Mesenteric fat pad (tissue), 1 donor: ENCODE results near the gene BRPF1. TPM values are rescaled to one million over a fixed set of nuclear protein-coding genes. Genes with fewer than 3 reads are reported as not detected.
"Not testable (repeated sequence)": the region's sequence is repeated elsewhere in the genome, so short reads cannot be mapped to it uniquely, and the experiment has no call there.

Experiments used
- DNase-seq: peaks from one replicate; pipeline ENCODE4 v3.0.0-alpha.2; 2020; ENCODE audit warnings: low spot score
- total RNA-seq: library from RNA; stranded (reverse); fragmentation: NEBNext Ultra II Directional; extraction: Animal tissue kit (Norgen Biotek cat#: 25700); gene quantifications from one replicate; pipeline ENCODE4 v1.2.1, GENCODE V29; 2021
- donor health status: DM: yes; HTN: yes; CAD: no.

Gene BRPF1
- total RNA-seq, 1 donor from 2014 or later: 18.7 TPM

GRCh38 chr3:9769012-9769411, 37.5 kb downstream of the BRPF1 start:
- no peak for DNase-seq

- DNase-seq: peak; percentile 93
Observed at GRCh38 chr3:9769426-9770275, 38.1 kb downstream of the BRPF1 start, which contains the start of gene CAMK1. Gene CAMK1 (minus strand): TSS chr3:9769947. CDS start chr3:9767749, 2,198 bp downstream.

- peak; percentile 95 for DNase-seq
Observed at GRCh38 chr3:9770276-9770812, 38.8 kb downstream of the BRPF1 start.

- DNase-seq: not testable (repeated sequence)
Observed at GRCh38 chr3:9771007-9771406, 39.5 kb downstream of the BRPF1 start.

- DNase-seq: no peak
Observed at GRCh38 chr3:9776896-9777693, 45.6 kb downstream of the BRPF1 start.

DNA sequence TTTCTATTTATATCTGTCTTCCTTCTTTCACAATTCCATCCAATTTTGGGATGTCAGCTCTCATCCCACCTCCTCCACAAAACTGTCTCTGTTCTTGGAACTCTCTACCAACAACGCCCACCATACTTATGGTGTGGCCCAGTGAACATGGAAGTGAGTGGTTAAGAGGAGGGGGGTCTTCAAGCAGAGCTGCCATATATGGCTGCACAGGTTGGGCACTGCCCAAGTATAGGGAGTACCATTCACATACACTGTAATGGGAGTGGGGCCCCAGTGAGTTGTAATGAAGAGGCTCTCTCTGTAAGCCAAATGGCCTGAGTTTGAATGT, 46.1 kb downstream of the BRPF1 start:
- DNase-seq: no peak

DNA sequence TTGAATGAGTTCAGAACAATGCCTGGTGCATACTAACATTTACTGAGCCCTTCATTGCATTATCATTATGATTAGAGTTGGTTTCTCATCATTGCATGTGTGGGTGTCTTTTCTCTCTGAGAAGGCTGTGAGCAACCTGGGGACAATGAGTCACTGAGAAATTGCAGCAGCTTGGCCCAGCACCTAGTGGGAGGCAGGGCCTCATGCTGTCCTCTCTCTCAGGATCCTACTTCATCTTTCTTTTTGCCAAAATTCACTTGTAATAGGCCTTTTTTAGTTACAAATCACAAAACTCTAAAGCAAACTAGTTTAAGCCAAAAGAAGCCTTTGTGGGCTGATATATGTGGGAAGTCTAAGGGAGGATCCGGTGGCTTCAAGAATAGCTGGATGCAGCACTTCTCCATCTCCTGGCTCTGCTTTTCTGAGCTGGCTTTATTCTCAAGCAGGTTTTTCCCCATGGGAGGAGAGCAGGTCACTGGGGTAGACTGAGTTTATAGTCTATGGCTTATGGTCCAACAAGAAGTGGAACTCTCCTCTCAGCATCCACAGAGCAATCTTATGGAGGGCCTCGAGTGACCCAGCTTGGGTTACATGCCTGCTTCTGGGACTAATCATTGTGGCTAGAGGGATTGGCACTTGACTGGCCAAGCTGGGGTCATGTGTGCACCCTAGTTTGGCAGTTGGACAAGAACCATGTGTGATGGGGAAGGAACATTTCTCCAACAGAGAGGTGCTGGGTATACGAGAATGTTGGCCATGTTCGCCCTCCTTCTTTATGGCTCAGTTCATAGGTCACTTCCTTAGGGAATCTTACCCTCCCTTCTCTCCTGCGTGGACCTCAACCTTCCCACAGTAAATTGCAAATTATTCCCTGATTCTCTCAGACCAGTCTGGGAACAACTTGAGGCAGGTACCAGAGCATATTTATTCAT, 46.9 kb downstream of the BRPF1 start:
- no peak for DNase-seq

DNA sequence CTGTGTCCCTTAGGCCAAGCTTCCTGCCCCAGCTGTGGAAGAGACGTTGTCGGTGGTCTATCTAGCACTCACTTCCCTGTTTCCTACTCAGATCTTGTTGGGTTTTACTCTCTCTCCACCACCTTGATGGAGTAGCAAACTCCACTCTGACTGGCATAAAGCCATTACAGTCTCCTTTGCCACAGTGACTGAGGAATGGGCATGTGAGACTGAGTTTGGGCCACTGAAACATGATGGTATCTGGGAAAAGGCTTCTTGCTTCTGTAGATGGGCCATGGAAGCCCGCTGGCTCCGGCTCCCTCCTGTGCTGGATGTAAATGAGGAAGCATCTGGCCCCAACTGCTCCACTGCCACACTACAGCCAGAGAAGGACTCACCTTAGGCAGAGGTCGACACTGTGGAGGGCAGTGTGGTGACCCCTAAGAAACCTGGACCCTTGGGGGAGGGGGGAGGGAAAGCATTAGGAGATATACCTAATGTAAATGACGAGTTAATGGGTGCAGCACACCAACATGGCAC, 47.6 kb downstream of the BRPF1 start:
- DNase-seq: no peak

DNA sequence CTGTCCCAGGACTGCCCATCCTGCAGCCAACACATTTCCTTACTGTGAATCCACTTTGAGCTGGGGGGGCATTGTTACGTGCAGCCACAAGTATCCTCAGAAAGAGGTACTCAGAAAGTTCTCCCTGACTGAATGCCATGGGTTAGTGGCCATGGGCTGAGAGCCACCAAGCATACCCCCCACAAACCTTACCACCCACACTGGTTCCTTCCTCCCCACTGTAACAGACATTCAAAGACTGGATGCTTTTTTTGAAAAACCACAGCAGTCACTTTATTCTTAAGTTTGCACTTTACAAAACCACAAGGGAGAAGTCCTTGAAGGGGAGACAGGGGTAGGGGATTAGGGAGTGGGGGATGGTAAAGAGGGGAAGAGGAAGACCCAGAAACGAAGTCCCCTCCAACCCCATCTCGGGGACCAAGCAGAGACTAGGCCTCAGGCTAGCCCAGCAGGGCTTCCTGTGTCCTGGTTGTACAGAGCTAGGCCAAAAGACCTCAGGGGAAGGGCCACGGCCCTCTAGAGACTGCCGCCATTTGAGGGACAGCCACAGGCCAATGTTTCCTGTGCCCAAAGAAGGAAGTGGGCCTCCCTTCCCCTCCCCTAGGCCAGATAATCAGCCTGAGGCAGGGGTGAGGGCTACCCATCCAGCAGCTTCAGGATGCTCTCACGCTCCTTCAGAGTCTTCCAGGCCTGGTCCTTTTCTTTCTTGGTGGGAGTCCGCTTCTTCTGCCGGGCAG, 48.4 kb downstream of the BRPF1 start:
- no peak for DNase-seq

DNA sequence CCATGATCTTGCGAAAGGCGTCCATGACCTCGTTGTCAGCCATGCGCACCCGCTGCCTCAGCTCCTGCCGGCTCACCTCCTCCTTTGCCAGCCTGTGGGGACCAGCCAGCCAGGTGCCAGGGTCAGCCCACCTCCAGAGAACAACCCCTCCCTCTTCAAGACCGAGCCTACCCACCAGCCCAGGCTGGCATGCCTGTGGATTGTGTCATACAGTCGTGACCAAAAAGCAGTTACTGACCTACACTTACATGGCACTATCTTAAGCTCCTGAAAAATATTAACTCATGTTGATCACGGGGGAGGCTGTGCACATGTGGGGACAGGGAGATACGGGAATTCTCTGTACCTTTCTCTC, 48.9 kb downstream of the BRPF1 start:
- DNase-seq: no peak

DNA sequence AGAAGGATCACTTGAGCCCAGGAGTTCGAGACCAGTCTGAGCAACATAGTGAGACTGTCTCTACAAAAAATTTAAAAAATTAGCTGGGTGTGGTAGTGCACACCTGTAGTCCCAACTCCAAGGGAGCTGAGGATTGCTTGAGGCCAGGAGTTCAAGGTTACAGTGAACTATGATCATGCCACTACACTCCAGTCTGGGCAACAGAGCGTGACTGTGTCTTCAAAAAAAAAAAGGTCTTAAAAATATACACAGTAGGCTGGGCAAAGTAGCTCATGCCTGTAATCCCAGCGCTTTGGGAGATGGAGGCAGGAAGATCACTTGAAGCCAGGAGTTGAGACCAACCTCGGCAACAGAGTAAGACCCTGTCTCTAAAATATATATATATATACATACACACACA, 49.4 kb downstream of the BRPF1 start:
- DNase-seq: no peak

- DNase-seq: no peak
Observed at GRCh38 chr3:9781551-9781950, 50.0 kb downstream of the BRPF1 start.

- no peak for DNase-seq
Observed at GRCh38 chr3:9781978-9782603, 50.6 kb downstream of the BRPF1 start.

- DNase-seq: no peak
Observed at GRCh38 chr3:9782770-9783169, 51.2 kb downstream of the BRPF1 start.

DNA sequence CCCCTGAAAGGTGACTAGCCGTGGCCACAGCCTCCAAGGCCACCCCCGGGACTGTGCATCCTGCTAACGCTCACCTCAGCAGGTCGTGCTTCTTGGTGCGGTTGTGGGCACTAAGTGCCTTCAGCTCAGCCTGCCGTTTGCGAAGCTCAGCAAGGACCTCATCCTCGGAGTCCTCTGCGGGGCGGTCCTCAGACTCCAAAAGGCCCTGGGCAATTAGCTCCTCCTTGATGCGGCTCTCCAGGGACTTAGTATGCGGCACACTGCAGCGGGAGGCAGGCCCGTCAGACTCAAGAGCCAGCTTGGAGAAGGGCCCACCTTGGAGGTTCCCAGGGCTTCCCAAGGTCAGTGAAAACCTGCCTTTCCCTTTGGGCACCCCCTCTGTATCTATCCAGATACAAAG, 52.4 kb downstream of the BRPF1 start:
- DNase-seq: no peak

DNA sequence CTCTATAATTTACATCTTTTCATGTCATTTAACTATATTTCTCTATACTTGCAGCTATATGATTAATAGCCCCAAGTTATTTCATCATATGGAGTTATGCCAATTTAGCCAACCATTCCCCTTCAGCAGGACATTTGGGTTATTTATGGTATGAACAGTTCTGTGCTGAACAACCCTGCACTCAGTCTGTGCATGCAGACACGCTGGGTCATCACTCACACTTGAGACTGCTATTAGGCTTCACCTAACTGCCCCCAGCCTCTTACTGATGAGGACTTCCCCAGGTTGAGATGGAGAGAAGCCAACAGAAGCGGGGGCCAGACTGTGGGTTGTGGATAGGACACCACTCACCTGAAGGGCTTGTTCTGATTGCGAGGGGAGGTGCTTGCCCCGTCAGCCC, 53.4 kb downstream of the BRPF1 start:
- no peak for DNase-seq

DNA sequence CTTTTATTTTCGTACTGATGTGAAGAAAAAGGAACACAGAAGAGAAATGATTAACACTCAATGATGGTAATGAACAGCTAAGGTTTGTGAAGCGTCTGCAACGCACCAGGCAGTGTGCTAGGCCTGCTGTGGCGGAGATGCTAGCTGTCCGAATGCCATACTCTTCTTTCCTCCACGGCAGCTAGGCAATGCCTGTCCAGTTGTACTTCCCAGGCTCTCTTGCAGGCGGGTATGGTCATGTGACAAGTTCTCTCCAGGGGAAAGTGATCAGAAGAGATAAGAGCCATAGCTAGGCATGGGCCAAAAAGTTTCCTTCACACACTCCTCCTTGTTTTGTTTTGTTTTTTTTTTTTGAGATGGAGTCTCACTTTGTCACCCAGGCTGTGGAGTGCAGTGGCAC, 54.1 kb downstream of the BRPF1 start:
- no peak for DNase-seq

- no peak for DNase-seq
Observed at GRCh38 chr3:9786209-9786739, 54.7 kb downstream of the BRPF1 start.

DNA sequence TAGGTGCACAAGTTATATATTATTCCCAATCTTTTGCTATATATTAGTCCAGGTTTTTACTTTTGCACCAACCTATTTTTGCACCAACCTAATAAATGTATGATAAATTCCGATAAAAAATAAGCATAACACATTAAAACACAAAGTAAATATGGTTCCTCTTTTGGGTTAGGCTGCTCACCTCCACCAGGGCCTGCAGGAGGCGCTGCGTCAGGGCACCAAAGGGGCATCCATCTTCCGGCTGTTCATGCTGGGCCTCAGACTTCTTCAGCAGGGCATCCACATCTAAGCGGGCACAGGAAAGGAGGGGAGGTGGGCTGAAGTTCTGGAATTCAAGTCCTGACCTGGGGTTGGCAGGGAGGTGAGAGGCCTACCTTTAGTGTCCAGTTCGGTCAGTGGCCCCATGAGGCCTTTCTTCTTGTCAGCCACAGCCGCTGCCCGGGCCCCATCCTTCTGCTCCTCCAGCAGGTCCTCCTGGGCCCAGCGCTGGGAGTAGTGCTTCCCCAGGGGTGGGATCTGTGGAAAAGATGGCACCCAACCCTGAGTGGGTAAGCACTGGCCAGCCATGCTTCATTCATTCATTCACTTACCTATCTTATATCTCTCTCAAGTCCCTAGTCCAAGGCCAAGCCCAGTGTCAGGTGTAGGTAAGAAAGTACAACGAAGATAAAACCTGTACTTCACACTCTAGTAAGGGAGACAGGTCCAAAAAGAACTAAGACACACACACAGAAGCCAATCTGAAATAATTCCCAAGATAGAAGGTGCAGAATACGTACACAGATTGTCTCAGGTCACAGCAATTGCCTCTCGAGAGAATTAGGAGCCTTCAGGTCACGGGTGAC, 55.5 kb downstream of the BRPF1 start:
- no peak for DNase-seq
